Dermis microvascular lymphatic vessel endothelial cell (primary cell): Measurements from ENCODE around the gene SHFL. TPM values are rescaled to one million over a fixed set of nuclear protein-coding genes. Genes with fewer than 3 reads are reported as not detected.

ENCODE experiments used
- DNase-seq, 2 donors: peaks; one replicate each; pipeline versions ENCODE4 v3.0.0 to v3.0.0-alpha.2; 2010; ENCODE audit warnings: low read depth in 2 of 2
- total RNA-seq: library from RNA; depleted of rRNA; stranded (reverse); fragments of >200 nt; gene quantifications from 2 replicates; pipeline ENCODE4 v1.2.1, GENCODE V29; 2014

The SHFL gene
- total RNA-seq, 1 donor from 2014 or later, result 14.0 TPM

- DNase-seq, result no peak
Measured at GRCh38 chr19:10107817-10108367, 21.8 kb downstream of the SHFL start.

GRCh38 chr19:10109528-10109927 lies 23.4 kb downstream of the SHFL start:
- DNase-seq, result no peak

- DNase-seq, result no peak
Measured at GRCh38 chr19:10110076-10110971, 24.2 kb downstream of the SHFL start.

- DNase-seq, result no peak
Measured at GRCh38 chr19:10110972-10111317, 24.8 kb downstream of the SHFL start.

- DNase-seq, result no peak
Measured at GRCh38 chr19:10111405-10111811, 25.3 kb downstream of the SHFL start, which contains the start of gene P2RY11. TSS of gene P2RY11 (plus strand) at chr19:10111693. CDS start at chr19:10111722, 29 bp downstream.

- no peak for DNase-seq
Measured at GRCh38 chr19:10112037-10112761, 26.1 kb downstream of the SHFL start.

GRCh38 chr19:10112895-10113591 lies 26.9 kb downstream of the SHFL start:
- DNase-seq, result peak in 1 of 2 donors; percentile 32

- no peak for DNase-seq
Measured at GRCh38 chr19:10113592-10113963, 27.5 kb downstream of the SHFL start.

- DNase-seq, result no peak
Measured at GRCh38 chr19:10113964-10114650, 28.0 kb downstream of the SHFL start.

- DNase-seq, result no peak
Measured at GRCh38 chr19:10114651-10115391, 28.7 kb downstream of the SHFL start.

GRCh38 chr19:10115392-10116084 lies 29.4 kb downstream of the SHFL start:
- no peak for DNase-seq

GRCh38 chr19:10116085-10116865 lies 30.2 kb downstream of the SHFL start:
- DNase-seq, result no peak

- DNase-seq, result no peak
Measured at GRCh38 chr19:10116866-10117616, 30.9 kb downstream of the SHFL start.

- DNase-seq, result no peak
Measured at GRCh38 chr19:10118960-10119359, 32.8 kb downstream of the SHFL start.

- no peak for DNase-seq
Measured at GRCh38 chr19:10120538-10121189, 34.5 kb downstream of the SHFL start.

GRCh38 chr19:10122045-10122444 lies 35.9 kb downstream of the SHFL start:
- DNase-seq, result peak; percentile 23 to 49

GRCh38 chr19:10124429-10124828 lies 38.3 kb downstream of the SHFL start:
- DNase-seq, result no peak

GRCh38 chr19:10126213-10126639 lies 40.1 kb downstream of the SHFL start:
- DNase-seq, result no peak
